K562 (cell line): Measurements from ENCODE around the gene MMP21. TPM values are rescaled to one million over a fixed set of nuclear protein-coding genes. Genes with fewer than 3 reads are reported as not detected.

Experiments
- ATAC-seq: fragments of 200-7000 bp; cut with Tn5 transposase; 3 replicates; pipeline ENCODE4 v1.9.1; 2020; ENCODE audit warnings: moderate library complexity
- BruUV-seq: library from RNA; stranded (reverse); fragments of 400-500 nt; replicated peaks from 2 replicates; lab custom pipeline; 2021; lab: Mats Ljungman, UMichigan
- CTCF ChIA-PET: fragments of 300-600 bp; formaldehyde crosslinking; extraction: SDS; loops from one replicate; lab custom pipeline; 2021; ENCODE audit warnings: low intra/inter-chr PET ratio; lab: Yijun Ruan, JAX
- POLR2A ChIA-PET: fragments of 300-600, 350-650 bp; sonication (Branson Sonifier 250); formaldehyde crosslinking; extraction: SDS; loops from one replicate; lab custom pipeline; 2021; ENCODE audit warnings: antibody characterized with exemption, inconsistent platforms; lab: Yijun Ruan, JAX
- DNase-seq, 4 experiments: peaks; one replicate each; pipeline versions ENCODE4 v3.0.0 to v3.0.0-alpha.2; 2011 to 2018; ENCODE audit warnings: low spot score in 3 of 4, mixed read lengths in 3 of 4; ENCODE audit errors: extremely low read depth in 1 of 4
- FAIRE-seq: peaks from 2 replicates; lab custom pipeline; 2011; peaks lifted over from hg19 to GRCh38; lab: Jason Lieb, UNC
- H2AFZ ChIP-seq: 2 replicates; pipeline ENCODE4 v1.6.0; 2011; ENCODE audit warnings: low read depth, low read length, control low read depth, inconsistent platforms
- H3K27ac ChIP-seq: fragments of 200-600 bp; 3 replicates; pipeline ENCODE4 v1.8.0; 2011; ENCODE audit warnings: low read depth, mild to moderate bottlenecking, control low read depth, inconsistent platforms, low read length, moderate library complexity, mixed read lengths; ENCODE audit errors: extremely low read depth
- H3K27me3 ChIP-seq, 2 experiments: fragments of 300-600 bp in 1 of 2; 2 replicates in 1 of 2; 3 replicates in 1 of 2; pipeline versions ENCODE4 v1.6.0 to v1.8.0; 2011; ENCODE audit warnings: inconsistent platforms in 2 of 2, low read length in 2 of 2, mild to moderate bottlenecking in 1 of 2, mixed read lengths in 1 of 2, moderate library complexity in 1 of 2; ENCODE audit not compliant: control insufficient read depth in 2 of 2, insufficient read depth in 2 of 2
- H3K36me3 ChIP-seq: fragments of 300-600 bp; 3 replicates; pipeline ENCODE4 v1.8.0; 2011; ENCODE audit warnings: mild to moderate bottlenecking, low read length, inconsistent platforms; ENCODE audit not compliant: control insufficient read depth, insufficient read depth
- H3K4me1 ChIP-seq, 2 experiments: fragments of 200-600 bp in 1 of 2; replicated peaks in 1 of 2; 2 replicates in 1 of 2; 3 replicates in 1 of 2; pipeline versions ENCODE4 v1.5.1 to v1.8.0; 2011; ENCODE audit warnings: inconsistent platforms in 2 of 2, low read length in 2 of 2, mild to moderate bottlenecking in 1 of 2, mixed read lengths in 1 of 2, moderate library complexity in 1 of 2; ENCODE audit not compliant: control insufficient read depth in 2 of 2, insufficient read depth in 2 of 2
- H3K4me2 ChIP-seq: 2 replicates; pipeline ENCODE4 v1.6.1; 2011; ENCODE audit warnings: low read length, control low read depth, inconsistent platforms, mixed read lengths; ENCODE audit not compliant: insufficient read depth
- H3K4me3 ChIP-seq: fragments of 200-600 bp; sonication (generic), shearing (Covaris generic); 2 replicates; pipeline ENCODE4 v1.5.1; 2016; ENCODE audit warnings: control low read depth, inconsistent platforms
- H3K79me2 ChIP-seq: fragments of 200-600 bp; 3 replicates; pipeline ENCODE4 v1.8.0; 2011; ENCODE audit warnings: low read length, inconsistent platforms; ENCODE audit not compliant: control insufficient read depth, insufficient read depth
- H3K9ac ChIP-seq, 2 experiments: 2 replicates each; pipeline versions ENCODE4 v1.6.0 to v1.6.1; 2011; ENCODE audit warnings: low read depth in 2 of 2, low read length in 2 of 2, control low read depth in 1 of 2, inconsistent platforms in 1 of 2, mild to moderate bottlenecking in 1 of 2, mixed read lengths in 1 of 2; ENCODE audit not compliant: insufficient read depth in 1 of 2
- H3K9me1 ChIP-seq: one replicate; pipeline ENCODE4 v1.6.0; 2011; ENCODE audit warnings: inconsistent platforms, mild to moderate bottlenecking, low read length, moderate library complexity; ENCODE audit not compliant: control insufficient read depth, insufficient read depth
- H3K9me3 ChIP-seq: replicated peaks from 2 replicates; pipeline ENCODE4 v1.5.1; 2011; ENCODE audit warnings: low read depth, low read length, inconsistent platforms; ENCODE audit not compliant: control insufficient read depth, insufficient read depth
- H4K20me1 ChIP-seq: replicated peaks from 2 replicates; pipeline ENCODE4 v1.6.1; 2011; ENCODE audit warnings: low read length, inconsistent platforms, mixed read lengths; ENCODE audit not compliant: control insufficient read depth, insufficient read depth
- ARNT ChIP-seq, 2 experiments: fragments of 450-650 bp; IDR thresholded peaks; 2 replicates each; pipeline ENCODE4 v1.6.1; 2016; ENCODE audit warnings: mild to moderate bottlenecking in 1 of 2
- CHD2 ChIP-seq: IDR thresholded peaks from 2 replicates; pipeline ENCODE4 v1.6.1; 2011; ENCODE audit warnings: low read depth, low read length
- CSDE1 ChIP-seq, 2 experiments: fragments of 450-650 bp; IDR thresholded peaks; 2 replicates each; pipeline ENCODE4 v1.6.1; 2016; ENCODE audit warnings: mild to moderate bottlenecking in 1 of 2
- KLF6 ChIP-seq: fragments of 250-450 bp; sonication (Bioruptor Pico); IDR thresholded peaks from 2 replicates; pipeline ENCODE4 v1.4.0; 2020; ENCODE audit warnings: mild to moderate bottlenecking, moderate library complexity, borderline replicate concordance
- MTF1 ChIP-seq: fragments of 250-450 bp; sonication (Bioruptor Pico); IDR thresholded peaks from 2 replicates; pipeline ENCODE4 v1.9.0; 2021; ENCODE audit warnings: moderate library complexity, mild to moderate bottlenecking, inconsistent platforms, borderline replicate concordance
- RBFOX2 ChIP-seq: fragments of 200-400 bp; formaldehyde crosslinking; IDR thresholded peaks from 2 replicates; pipeline ENCODE4 v1.6.1; 2017; ENCODE audit warnings: low read depth, mild to moderate bottlenecking, low read length, moderate library complexity
- RNF2 ChIP-seq: sonication (generic); IDR thresholded peaks from 2 replicates; pipeline ENCODE4 v1.6.1; 2016
- SREBF1 ChIP-seq: fragments of 150-350 bp; IDR thresholded peaks from 2 replicates; pipeline ENCODE4 v1.6.1; 2014; ENCODE audit warnings: antibody characterized with exemption, low read depth, low read length, borderline replicate concordance
- SRF ChIP-seq, 2 experiments: fragments of 250-450, 450-650 bp in 1 of 2; sonication (Bioruptor Pico) in 1 of 2; sonication (generic) in 1 of 2; formaldehyde crosslinking; IDR thresholded peaks; 2 replicates each; pipeline versions ENCODE4 v1.5.0 to v1.5.1; 2020 to 2022; ENCODE audit warnings: mild to moderate bottlenecking in 1 of 2, missing genetic modification reagents in 1 of 2
- STAG1 ChIP-seq: sonication (generic); formaldehyde crosslinking; IDR thresholded peaks from 2 replicates; pipeline ENCODE4 v1.5.0; 2020; ENCODE audit warnings: missing genetic modification reagents, borderline replicate concordance
- WGBS: fragments of 100-300 bp; shearing (Covaris generic); methylation state at CpG from one replicate; pipeline ENCODE4 v1.1.6; 2016; ENCODE audit warnings: low coverage, mixed read lengths; ENCODE audit not compliant: insufficient coverage; ENCODE audit errors: missing lambda C conversion rate; 5-methylcytosine and 5-hydroxymethylcytosine counted together
- in situ Hi-C: fragments of 300-500 bp; cut with MboI; formaldehyde crosslinking; loops from 4 replicates; pipeline ENCODE4 v1.15.0; 2018; ENCODE audit warnings: inconsistent platforms, mixed read lengths
- intact Hi-C: fragments of 100-400 bp; cut with micrococcal nuclease; formaldehyde crosslinking; loops from 2 replicates; pipeline ENCODE4 v1.14.2; 2022
- polyA plus RNA-seq, 8 experiments: library from polyadenylated mRNA; depleted of rRNA in 4 of 8; stranded (reverse) in 5 of 8; unstranded in 3 of 8; fragments of >200 nt; fragmentation: Nextera tagmentation in 2 of 8; fragmentation: Illumina TruSeq in 1 of 8; extraction: Ambion mirVana in 2 of 8; extraction: Trizol in 1 of 8; gene quantifications; 2 replicates each; pipeline versions ENCODE4 v1.2.1 to v1.2.3, GENCODE V29; 2011 to 2014; ENCODE audit warnings: inconsistent platforms in 1 of 8, missing spikeins in 1 of 8
- total RNA-seq, 7 experiments: library from RNA; depleted of rRNA in 6 of 7; stranded (reverse); fragments of >200 nt in 6 of 7; fragmentation: Illumina TruSeq in 2 of 7; extraction: Trizol in 2 of 7; gene quantifications; 2 replicates each; pipeline versions ENCODE4 v1.2.1 to v1.2.3, GENCODE V29; 2011 to 2021; ENCODE audit warnings: low replicate concordance in 1 of 7
- TF ChIP-seq, protein P1 (sequence below): fragments of 250-450 bp; sonication (Bioruptor Pico); IDR thresholded peaks from 2 replicates; pipeline ENCODE4 v1.8.0; 2021; ENCODE audit warnings: mild to moderate bottlenecking, moderate library complexity

The MMP21 gene
- total and polyA plus RNA-seq, 9 of the 15 experiments (the other 6 are each of a cell fraction or from before 2014, with no cell fraction given): not detected

DNA sequence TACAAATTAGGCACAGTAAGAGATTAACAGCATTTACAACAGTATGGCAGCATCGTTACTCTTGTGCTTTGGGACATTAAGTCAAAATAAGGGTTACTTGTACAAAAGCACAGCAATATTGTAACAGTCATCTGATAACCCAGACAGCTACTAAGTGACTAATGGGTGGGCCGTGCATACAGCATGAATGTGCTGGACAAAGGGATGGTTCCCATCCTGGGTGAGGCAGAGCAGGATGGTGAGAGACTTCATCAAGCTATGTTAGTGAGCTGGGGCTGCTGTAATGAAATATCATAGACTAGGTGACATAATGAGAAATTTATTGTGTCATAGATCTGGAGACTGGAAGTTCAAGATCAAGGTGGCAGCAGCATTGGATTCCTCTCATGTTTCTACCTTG, 30.7 kb downstream of the MMP21 start:
- Histone ChIP-seq H3K27me3 (no peaks in the 10 kb centered on the region), H3K4me2 (no peak overlapping the region), H3K36me3 (peaks cover 72% of the 10 kb centered on the region), H3K9me1 (no peaks in the 10 kb centered on the region), H3K9ac (no peak overlapping the region), H3K4me3 (no peak overlapping the region), H4K20me1 (no peaks in the 10 kb centered on the region), H3K79me2 (no peaks in the 10 kb centered on the region), H3K4me1 (no peaks in the 10 kb centered on the region), H3K9me3 (no peaks in the 10 kb centered on the region), H2AFZ (no peak overlapping the region), H3K27ac (no peak overlapping the region)
- DNase-seq (no peak), FAIRE-seq (no peak), ATAC-seq (no peak)
- ChIA-PET POLR2A (no interaction called here), CTCF (no interaction called here)
- intact Hi-C loops: no loop called here
- no TSS peak for BruUV-seq
- TF ChIP-seq, protein P1, sequence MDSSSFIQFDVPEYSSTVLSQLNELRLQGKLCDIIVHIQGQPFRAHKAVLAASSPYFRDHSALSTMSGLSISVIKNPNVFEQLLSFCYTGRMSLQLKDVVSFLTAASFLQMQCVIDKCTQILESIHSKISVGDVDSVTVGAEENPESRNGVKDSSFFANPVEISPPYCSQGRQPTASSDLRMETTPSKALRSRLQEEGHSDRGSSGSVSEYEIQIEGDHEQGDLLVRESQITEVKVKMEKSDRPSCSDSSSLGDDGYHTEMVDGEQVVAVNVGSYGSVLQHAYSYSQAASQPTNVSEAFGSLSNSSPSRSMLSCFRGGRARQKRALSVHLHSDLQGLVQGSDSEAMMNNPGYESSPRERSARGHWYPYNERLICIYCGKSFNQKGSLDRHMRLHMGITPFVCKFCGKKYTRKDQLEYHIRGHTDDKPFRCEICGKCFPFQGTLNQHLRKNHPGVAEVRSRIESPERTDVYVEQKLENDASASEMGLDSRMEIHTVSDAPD (CRISPR knock-in tag): no peak
- TF ChIP-seq CSDE1 (IDR thresholded peaks at IDR 0.05): no peak
- no peak for TF ChIP-seq CHD2
- no peak for TF ChIP-seq RBFOX2
- no peak for TF ChIP-seq STAG1 (CRISPR knock-in tag)
- no peak for TF ChIP-seq SRF (CRISPR knock-in tag; IDR thresholded peaks at IDR 0.05)
- TF ChIP-seq RNF2: no peak
- TF ChIP-seq MTF1 (CRISPR knock-in tag): no peak
- no peak for TF ChIP-seq ARNT (IDR thresholded peaks at IDR 0.05)
- no peak for TF ChIP-seq SREBF1
- TF ChIP-seq KLF6 (CRISPR knock-in tag): no peak
- 86% methylated on average over 2 of the region's 2 CpGs for WGBS
- in situ Hi-C loops: no loop called here
